Measurements from ENCODE around the gene KCNJ9.
"Not testable (repeated sequence)": the region's sequence is repeated elsewhere in the genome, so short reads cannot be mapped to it uniquely, and the experiment has no call there.

The KCNJ9 gene

DNA sequence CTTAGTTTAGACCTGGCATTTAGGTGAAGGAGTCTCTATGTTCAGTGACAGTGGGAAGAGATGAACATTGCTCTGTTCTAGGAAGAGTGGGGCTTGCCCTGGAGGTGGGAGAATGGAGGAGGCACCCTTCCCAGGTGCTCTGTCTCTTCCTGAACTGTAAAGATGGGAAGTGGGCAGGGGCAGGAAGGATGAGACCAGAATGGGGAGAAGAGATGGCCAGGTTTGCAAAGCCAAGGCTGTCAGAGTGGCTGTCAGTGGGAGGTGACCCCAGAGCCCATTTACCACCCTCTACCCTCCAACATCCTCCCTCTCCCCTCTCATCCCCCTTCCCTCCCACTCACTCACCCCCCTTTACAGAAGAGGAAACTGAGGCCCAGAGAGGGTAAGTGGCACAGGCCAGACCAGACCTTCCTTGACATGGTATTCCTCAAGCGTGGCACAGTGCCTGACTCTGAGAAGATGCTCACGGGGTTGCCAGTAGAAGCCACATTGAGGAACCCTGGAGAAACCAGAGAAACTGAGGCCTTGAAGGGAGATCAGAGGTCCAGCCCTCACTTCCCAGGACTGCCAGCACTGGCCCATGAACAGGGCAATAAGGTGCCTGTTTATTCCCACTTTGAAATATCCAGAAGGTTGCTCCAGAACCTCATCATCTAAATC lies 18.5 kb downstream of the KCNJ9 start:
- H3K9me3 ChIP-seq (ENCODE audit: insufficient read depth, low read depth, low read length): no peaks in the 10 kb centered on the region
- peaks cover 41% of the 10 kb centered on the region for H3K4me1 ChIP-seq (ENCODE audit: insufficient read depth, low read length)
- H3K9ac ChIP-seq (ENCODE audit: low read depth, low read length): no peak overlapping the region
- peaks cover 7% of the 10 kb centered on the region; the same call in 1 of the 2 replicates for H3K27me3 ChIP-seq (ENCODE audit: insufficient read depth, low read length)
- peaks cover 6% of the 10 kb centered on the region; the same call in 1 of the 2 replicates for H3K36me3 ChIP-seq (ENCODE audit: insufficient read depth, low read depth, low read length)
- H3K4me3 ChIP-seq (ENCODE audit: low read length): no peak overlapping the region
- H3K27ac ChIP-seq (ENCODE audit: low read length): no peak overlapping the region

DNA sequence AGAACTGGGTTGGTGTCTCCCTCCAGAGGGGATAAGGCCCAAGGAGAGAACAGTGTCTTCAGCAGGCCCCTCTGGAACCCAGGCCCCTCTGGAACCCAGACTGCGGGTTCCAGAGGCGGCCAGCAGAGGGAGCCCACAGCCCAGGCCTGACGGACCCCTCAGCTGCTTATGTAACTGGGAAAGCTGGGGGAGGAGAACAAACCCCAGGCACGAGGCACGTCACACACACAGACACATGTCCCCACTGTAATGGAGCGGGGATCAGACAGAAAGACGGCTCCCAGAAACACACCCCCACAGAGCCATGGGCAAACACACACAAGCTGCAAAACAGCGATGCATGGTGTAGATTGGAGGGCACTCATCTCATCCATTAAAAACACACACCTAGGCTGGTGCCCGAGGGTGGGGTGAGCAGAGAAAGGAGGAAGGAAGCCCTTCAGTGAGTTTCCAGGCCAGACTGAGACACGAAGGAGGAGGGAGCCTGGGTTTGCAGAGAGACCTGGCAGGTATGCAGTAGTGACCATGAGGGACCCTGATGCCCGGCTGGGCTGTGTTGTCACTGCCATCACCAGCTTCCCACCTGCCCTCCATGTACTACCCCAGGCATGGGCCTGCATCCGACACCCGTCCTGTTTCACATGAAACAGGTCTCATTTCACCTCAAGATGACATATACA lies 19.8 kb downstream of the KCNJ9 start:
- no peaks in the 10 kb centered on the region for H3K36me3 ChIP-seq (ENCODE audit: insufficient read depth, low read depth, low read length)
- no peak overlapping the region for H3K4me3 ChIP-seq (ENCODE audit: low read length)
- H3K27ac ChIP-seq (ENCODE audit: low read length): no peak overlapping the region
- no peaks in the 10 kb centered on the region for H3K9me3 ChIP-seq (ENCODE audit: insufficient read depth, low read depth, low read length)
- peak overlapping the region; percentile 58; the same call in 1 of the 2 replicates for H3K9ac ChIP-seq (ENCODE audit: low read depth, low read length)
- H3K4me1 ChIP-seq (ENCODE audit: insufficient read depth, low read length): peaks cover 30% of the 10 kb centered on the region
- peaks cover 7% of the 10 kb centered on the region; the same call in 1 of the 2 replicates for H3K27me3 ChIP-seq (ENCODE audit: insufficient read depth, low read length)

DNA sequence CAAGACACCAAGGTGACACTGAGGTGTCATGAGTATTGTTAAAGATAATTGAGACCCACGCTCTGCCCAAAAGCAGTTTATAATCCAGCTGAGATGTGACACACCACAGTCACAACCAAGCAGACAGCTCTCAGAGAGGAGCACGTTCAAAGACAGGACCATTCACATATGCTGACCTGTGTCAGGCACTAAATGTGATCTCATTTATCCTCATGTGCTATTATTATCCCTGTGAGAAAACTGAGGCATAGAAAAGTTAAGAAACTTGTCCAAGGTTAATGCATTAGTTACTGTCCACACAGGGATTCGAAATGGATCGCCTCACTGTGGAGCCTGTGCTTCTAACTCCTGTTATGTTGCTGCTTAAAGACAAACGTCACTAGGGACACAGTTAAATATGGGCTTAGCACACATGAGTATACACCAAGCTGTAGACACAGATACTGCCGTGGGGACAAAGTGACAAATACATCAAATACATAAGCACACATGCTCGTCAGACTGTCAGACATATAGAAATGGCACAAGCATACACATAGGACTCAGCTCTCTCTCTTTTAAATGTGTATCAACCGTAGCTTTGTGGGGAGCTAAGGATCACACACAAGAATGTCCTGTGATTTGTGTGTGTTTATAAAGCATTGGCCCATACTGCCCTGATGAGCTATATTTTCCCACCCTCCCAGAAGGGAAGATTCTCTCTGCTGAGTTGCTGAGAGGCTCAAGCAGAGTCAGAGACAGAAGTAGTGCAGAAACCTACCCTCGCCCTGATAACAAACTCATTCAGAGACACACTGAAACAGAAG lies 20.6 kb downstream of the KCNJ9 start:
- H3K4me1 ChIP-seq (ENCODE audit: insufficient read depth, low read length): peaks cover 23% of the 10 kb centered on the region
- H3K9me3 ChIP-seq (ENCODE audit: insufficient read depth, low read depth, low read length): no peaks in the 10 kb centered on the region
- H3K36me3 ChIP-seq (ENCODE audit: insufficient read depth, low read depth, low read length): no peaks in the 10 kb centered on the region
- no peak overlapping the region for H3K4me3 ChIP-seq (ENCODE audit: low read length)
- no peak overlapping the region for H3K27ac ChIP-seq (ENCODE audit: low read length)
- no peak overlapping the region for H3K9ac ChIP-seq (ENCODE audit: low read depth, low read length)
- H3K27me3 ChIP-seq (ENCODE audit: insufficient read depth, low read length): peaks cover 7% of the 10 kb centered on the region; the same call in 1 of the 2 replicates

DNA sequence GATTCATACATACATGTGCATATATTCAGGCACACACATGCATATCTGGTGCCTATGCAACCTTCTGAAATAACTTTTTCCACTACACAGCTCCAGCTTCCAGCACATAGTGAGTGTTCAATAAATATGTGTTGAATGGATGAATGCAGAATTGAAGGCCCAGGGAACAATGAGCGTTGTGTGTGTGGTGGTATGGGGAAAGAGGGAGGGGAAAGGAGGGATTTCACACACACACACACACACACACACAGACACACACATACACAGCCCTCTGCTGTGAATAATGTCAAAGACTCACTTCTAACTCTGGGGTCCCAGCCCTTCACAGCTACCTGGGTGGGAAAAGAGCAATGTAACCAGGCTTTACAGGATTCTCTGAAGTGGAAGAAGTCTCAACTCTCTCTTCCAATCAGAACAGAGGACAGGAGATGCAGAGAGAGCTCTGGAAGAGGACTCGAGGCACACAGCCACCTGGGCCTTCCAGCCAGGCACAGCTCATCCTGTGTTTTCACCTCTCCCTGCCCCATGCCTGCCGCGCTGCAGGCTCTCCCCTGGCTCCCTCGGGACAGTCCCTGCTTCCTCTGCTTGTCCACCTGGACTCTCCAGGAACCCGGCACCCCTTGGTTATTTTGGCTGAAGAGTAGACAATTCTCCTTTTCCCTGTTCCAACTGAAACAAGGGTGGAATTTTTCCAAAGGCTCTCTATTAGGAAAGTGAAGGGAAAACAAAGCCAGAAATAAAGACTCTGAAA lies 22.5 kb downstream of the KCNJ9 start:
- Histone ChIP-seq H3K36me3 (ENCODE audit: insufficient read depth, low read depth, low read length) (no peaks in the 10 kb centered on the region), H3K9ac (ENCODE audit: low read depth, low read length) (0 out of 2 replicates have a peak overlapping the region, but pooled peaks have one; percentile 2), H3K9me3 (ENCODE audit: insufficient read depth, low read depth, low read length) (no peaks in the 10 kb centered on the region), H3K4me3 (ENCODE audit: low read length) (no peak overlapping the region), H3K4me1 (ENCODE audit: insufficient read depth, low read length) (peaks cover 16% of the 10 kb centered on the region), H3K27ac (ENCODE audit: low read length) (no peak overlapping the region), H3K27me3 (ENCODE audit: insufficient read depth, low read length) (peaks cover 7% of the 10 kb centered on the region; the same call in 1 of the 2 replicates)

DNA sequence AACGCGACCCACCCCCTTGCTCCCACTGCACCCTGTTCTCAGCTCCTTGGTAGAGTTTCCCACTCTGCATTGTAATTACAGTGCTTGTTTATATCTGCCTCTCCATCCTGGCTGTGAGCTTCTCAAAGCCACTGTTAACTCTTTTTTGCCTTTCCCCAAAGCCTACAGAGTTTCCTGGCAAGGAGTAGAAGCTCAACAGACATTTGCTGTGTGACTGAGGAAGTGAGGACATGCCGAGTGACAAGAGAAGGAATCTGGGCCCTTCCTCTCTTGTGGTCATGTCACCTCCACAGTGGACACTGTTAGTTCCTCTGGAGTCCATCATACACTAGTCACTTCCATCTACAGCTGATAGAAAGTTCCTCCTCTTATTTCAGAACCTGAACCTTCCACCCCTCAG lies 23.1 kb downstream of the KCNJ9 start:
- H3K27me3 ChIP-seq (ENCODE audit: insufficient read depth, low read length): peaks cover 4% of the 10 kb centered on the region; the same call in 1 of the 2 replicates
- 0 out of 2 replicates have a peak overlapping the region, but pooled peaks have one; percentile 2 for H3K9ac ChIP-seq (ENCODE audit: low read depth, low read length)
- no peak overlapping the region for H3K27ac ChIP-seq (ENCODE audit: low read length)
- H3K36me3 ChIP-seq (ENCODE audit: insufficient read depth, low read depth, low read length): no peaks in the 10 kb centered on the region
- H3K9me3 ChIP-seq (ENCODE audit: insufficient read depth, low read depth, low read length): no peaks in the 10 kb centered on the region
- H3K4me1 ChIP-seq (ENCODE audit: insufficient read depth, low read length): peaks cover 16% of the 10 kb centered on the region
- no peak overlapping the region for H3K4me3 ChIP-seq (ENCODE audit: low read length)

DNA sequence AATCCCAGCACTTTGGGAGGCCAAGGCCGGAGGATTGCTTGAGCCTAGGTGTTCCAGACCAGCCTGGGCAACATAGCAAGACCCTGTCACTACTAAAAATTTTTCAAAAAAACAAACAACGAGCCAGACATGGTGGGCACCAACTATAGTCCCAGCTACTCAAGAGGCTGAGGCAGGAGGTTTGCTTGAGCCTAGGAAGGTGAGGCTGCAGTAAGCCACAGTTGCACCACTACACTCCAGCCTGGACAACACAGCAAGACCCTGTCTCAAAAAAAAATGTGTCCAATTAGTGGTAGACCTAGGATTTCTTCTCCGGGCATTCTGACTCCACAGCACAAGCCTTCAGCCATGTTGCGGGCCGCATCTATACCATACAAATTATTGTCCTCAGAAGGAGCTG lies 23.8 kb downstream of the KCNJ9 start:
- H3K9me3 ChIP-seq (ENCODE audit: insufficient read depth, low read depth, low read length): no peaks in the 10 kb centered on the region
- H3K4me1 ChIP-seq (ENCODE audit: insufficient read depth, low read length): peaks cover 20% of the 10 kb centered on the region
- H3K4me3 ChIP-seq (ENCODE audit: low read length): no peak overlapping the region
- H3K27ac ChIP-seq (ENCODE audit: low read length): no peak overlapping the region
- H3K27me3 ChIP-seq (ENCODE audit: insufficient read depth, low read length): no peaks in the 10 kb centered on the region
- H3K36me3 ChIP-seq (ENCODE audit: insufficient read depth, low read depth, low read length): no peaks in the 10 kb centered on the region
- no peak overlapping the region for H3K9ac ChIP-seq (ENCODE audit: low read depth, low read length)

DNA sequence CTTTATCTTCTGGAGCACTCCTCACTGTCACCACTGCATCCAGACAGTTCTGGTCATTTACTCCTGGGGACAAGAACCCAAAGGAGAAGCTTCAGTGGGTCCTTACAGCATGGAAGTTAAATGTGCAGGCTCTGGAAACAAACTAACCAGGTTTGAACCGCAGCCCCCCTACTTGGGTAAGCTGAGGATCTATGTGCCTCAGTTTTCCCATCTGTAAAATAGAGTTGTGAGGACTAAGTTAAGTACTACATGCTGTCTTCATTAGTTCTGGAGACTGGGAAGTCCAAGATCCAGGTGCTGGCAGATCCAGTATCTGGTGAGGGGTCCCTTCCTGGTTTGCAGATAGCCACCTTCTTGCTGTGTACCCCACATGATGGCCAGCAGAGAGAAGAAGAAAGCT lies 26.2 kb downstream of the KCNJ9 start:
- Histone ChIP-seq H3K4me1 (ENCODE audit: insufficient read depth, low read length) (peaks cover 18% of the 10 kb centered on the region), H3K36me3 (ENCODE audit: insufficient read depth, low read depth, low read length) (no peaks in the 10 kb centered on the region), H3K27me3 (ENCODE audit: insufficient read depth, low read length) (no peaks in the 10 kb centered on the region)

DNA sequence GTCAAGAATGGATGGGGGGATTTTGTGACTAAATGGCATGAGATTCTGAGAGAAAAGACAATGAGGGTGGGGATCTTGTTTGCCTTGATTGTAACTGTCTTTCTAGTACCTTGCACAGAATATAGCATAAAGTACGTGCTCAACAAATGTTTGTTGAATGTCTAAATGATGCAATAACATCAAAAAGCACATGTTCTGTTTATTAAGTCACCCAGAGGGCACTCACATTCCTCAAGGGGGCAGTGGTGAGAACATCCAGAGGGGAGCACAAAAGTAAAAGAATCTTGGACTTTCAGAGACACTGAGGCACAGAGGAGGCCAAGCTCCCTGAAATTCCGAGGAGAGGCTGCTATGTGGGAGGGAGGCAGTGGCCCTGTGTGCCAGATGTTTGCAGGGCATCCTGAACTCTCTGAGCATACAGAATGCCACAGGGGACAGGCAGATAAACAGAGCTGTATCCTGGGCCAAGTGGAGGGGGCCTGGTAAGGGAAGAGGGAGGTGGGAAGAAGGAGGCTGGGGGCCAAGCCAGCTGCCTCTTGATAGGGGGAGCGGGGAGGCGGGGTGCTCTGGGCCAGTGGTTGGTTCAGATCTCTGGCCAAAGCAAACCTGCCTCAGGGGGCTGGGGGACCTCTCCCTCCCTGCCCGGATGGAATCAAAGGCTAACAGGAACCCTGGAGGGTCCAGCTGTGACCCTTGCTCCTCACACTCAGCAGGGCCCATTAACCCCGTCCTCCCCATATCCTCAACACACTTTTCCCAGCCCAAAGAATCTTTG lies 27.7 kb downstream of the KCNJ9 start:
- no peaks in the 10 kb centered on the region for H3K36me3 ChIP-seq (ENCODE audit: insufficient read depth, low read depth, low read length)
- H3K4me1 ChIP-seq (ENCODE audit: insufficient read depth, low read length): peaks cover 17% of the 10 kb centered on the region; the same call in 1 of the 2 replicates
- no peak overlapping the region for H3K4me3 ChIP-seq (ENCODE audit: low read length)
- no peaks in the 10 kb centered on the region for H3K9me3 ChIP-seq (ENCODE audit: insufficient read depth, low read depth, low read length)
- H3K9ac ChIP-seq (ENCODE audit: low read depth, low read length): peak overlapping the region; percentile 38; the same call in 1 of the 2 replicates
- no peaks in the 10 kb centered on the region for H3K27me3 ChIP-seq (ENCODE audit: insufficient read depth, low read length)
- H3K27ac ChIP-seq (ENCODE audit: low read length): peak overlapping the region; percentile 26

More for the DNA sequence above, 26.2 kb downstream of the KCNJ9 start:
- H3K27ac ChIP-seq (ENCODE audit: low read length): no peak overlapping the region
- no peak overlapping the region for H3K9ac ChIP-seq (ENCODE audit: low read depth, low read length)
- no peaks in the 10 kb centered on the region for H3K9me3 ChIP-seq (ENCODE audit: insufficient read depth, low read depth, low read length)
- H3K4me3 ChIP-seq (ENCODE audit: low read length): no peak overlapping the region

DNA sequence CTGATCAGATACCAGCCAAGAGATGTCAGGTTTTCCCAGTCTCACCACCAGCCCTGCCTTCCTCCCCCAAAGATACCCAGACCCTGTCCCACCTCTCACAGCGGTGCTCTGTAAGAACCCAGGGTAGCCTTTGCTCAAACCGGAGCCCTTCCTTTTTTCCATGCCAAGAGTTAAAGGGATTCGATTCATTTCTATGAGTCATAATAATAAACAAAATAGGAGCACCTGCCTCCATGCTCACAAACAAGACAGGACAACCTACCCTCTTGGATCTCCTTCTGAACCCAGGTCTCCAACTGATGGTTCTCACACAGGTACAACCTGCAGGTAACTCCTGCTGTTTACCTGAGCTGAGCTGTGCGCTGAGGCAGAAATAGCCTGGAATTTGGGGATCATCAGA lies 28.3 kb downstream of the KCNJ9 start:
- Histone ChIP-seq H3K27ac (ENCODE audit: low read length) (no peak overlapping the region), H3K36me3 (ENCODE audit: insufficient read depth, low read depth, low read length) (no peaks in the 10 kb centered on the region), H3K9ac (ENCODE audit: low read depth, low read length) (no peak overlapping the region), H3K4me1 (ENCODE audit: insufficient read depth, low read length) (peaks cover 18% of the 10 kb centered on the region; the same call in 1 of the 2 replicates), H3K9me3 (ENCODE audit: insufficient read depth, low read depth, low read length) (no peaks in the 10 kb centered on the region), H3K4me3 (ENCODE audit: low read length) (no peak overlapping the region), H3K27me3 (ENCODE audit: insufficient read depth, low read length) (no peaks in the 10 kb centered on the region)

DNA sequence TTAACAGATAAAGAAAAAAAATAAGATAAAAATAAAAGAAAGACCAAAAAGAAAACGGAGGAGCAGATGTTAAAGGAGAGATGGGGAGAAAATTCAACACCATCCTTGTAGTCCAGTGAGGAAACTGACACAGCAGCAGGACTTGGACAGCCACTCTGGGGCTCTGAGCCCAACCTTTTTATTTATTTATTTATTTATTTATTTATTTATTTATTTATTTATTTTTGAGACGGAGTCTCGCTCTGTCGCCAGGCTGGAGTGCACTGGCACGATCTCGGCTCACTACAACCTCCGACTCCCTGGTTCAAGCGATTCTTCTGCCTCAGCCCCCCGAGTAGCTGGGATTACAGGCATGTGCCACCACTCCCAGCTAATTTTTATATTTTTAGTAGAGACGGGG lies 30.1 kb downstream of the KCNJ9 start:
- not testable (repeated sequence) for H3K9me3 ChIP-seq (ENCODE audit: insufficient read depth, low read depth, low read length); H3K36me3 ChIP-seq (ENCODE audit: insufficient read depth, low read depth, low read length); H3K27ac ChIP-seq (ENCODE audit: low read length); H3K27me3 ChIP-seq (ENCODE audit: insufficient read depth, low read length); H3K4me3 ChIP-seq (ENCODE audit: low read length); H3K9ac ChIP-seq (ENCODE audit: low read depth, low read length)
- H3K4me1 ChIP-seq (ENCODE audit: insufficient read depth, low read length): peaks cover 19% of the 10 kb centered on the region; the same call in 1 of the 2 replicates

All from iPS-20b (cell line).